GM12892 (cell line): Measurements from ENCODE around the gene PECR.

ENCODE experiments used
- POLR2A ChIP-seq: IDR thresholded peaks from 2 replicates; pipeline ENCODE4 v1.6.1; 2011; ENCODE audit warnings: low read depth, low read length, control low read depth
- POLR2AphosphoS5 ChIP-seq: IDR thresholded peaks from 2 replicates; pipeline ENCODE4 v1.6.1; 2011; ENCODE audit warnings: low read depth, low read length, control low read depth

GRCh38 chr2:216107320-216107719, 25.7 kb upstream of the PECR start:
- TF ChIP-seq POLR2A (no peak), POLR2AphosphoS5 (no peak)
